AG09319 (cell line): ENCODE results near the gene SMAD5.

Experiments used
- DNase-seq: peaks from one replicate; pipeline ENCODE4 v3.0.0-alpha.2; 2010; ENCODE audit warnings: low read depth; ENCODE audit errors: extremely low read depth
- CTCF ChIP-seq: IDR thresholded peaks from 2 replicates; pipeline ENCODE4 v1.5.1; 2011; ENCODE audit warnings: low read depth, mild to moderate bottlenecking, inconsistent platforms, low read length, moderate library complexity

SMAD5 gene

GRCh38 chr5:136169218-136169617, 36.6 kb downstream of the SMAD5 start:
- no peak for TF ChIP-seq CTCF
- DNase-seq = no peak

GRCh38 chr5:136174021-136174659, 41.5 kb downstream of the SMAD5 start:
- TF ChIP-seq CTCF = peak; percentile 70
- DNase-seq = peak; percentile 36

- no peak for TF ChIP-seq CTCF
- DNase-seq = no peak
Observed at GRCh38 chr5:136182618-136183017, 50.0 kb downstream of the SMAD5 start.

GRCh38 chr5:136185974-136186665, 53.5 kb downstream of the SMAD5 start:
- TF ChIP-seq CTCF = no peak
- DNase-seq = no peak

- no peak for DNase-seq
- TF ChIP-seq CTCF = no peak
Observed at GRCh38 chr5:136186796-136187195, 54.2 kb downstream of the SMAD5 start.

GRCh38 chr5:136188859-136189258, 56.2 kb downstream of the SMAD5 start:
- no peak for DNase-seq
- TF ChIP-seq CTCF = no peak

- no peak for TF ChIP-seq CTCF
- DNase-seq = no peak
Observed at GRCh38 chr5:136190091-136190720, 57.6 kb downstream of the SMAD5 start.
